Ishikawa (cell line): ENCODE results near the gene HSD11B2.
A peak's percentile ranks its signal among the peaks of the same experiment; 100 is the strongest.

ENCODE experiments used
- CEBPB ChIP-seq: IDR thresholded peaks from 2 replicates; pipeline ENCODE4 v1.6.1; 2012
- CREB1 ChIP-seq: IDR thresholded peaks from 2 replicates; pipeline ENCODE4 v1.6.1; 2012; ENCODE audit warnings: low read depth
- EGR1 ChIP-seq: IDR thresholded peaks from 2 replicates; pipeline ENCODE4 v1.6.1; 2012
- EP300 ChIP-seq: IDR thresholded peaks from 2 replicates; pipeline ENCODE4 v1.6.1; 2012; ENCODE audit warnings: borderline replicate concordance
- FOXM1 ChIP-seq: IDR thresholded peaks from 2 replicates; pipeline ENCODE4 v1.6.1; 2012; ENCODE audit warnings: low read depth, borderline replicate concordance
- MAX ChIP-seq: IDR thresholded peaks from 2 replicates; pipeline ENCODE4 v1.6.1; 2012
- NFIC ChIP-seq: IDR thresholded peaks from 2 replicates; pipeline ENCODE4 v1.6.1; 2012
- RAD21 ChIP-seq: IDR thresholded peaks from 2 replicates; pipeline ENCODE4 v1.6.1; 2012; ENCODE audit warnings: low read depth
- REST ChIP-seq: IDR thresholded peaks from 2 replicates; pipeline ENCODE4 v1.6.1; 2012; ENCODE audit warnings: low read depth, mild to moderate bottlenecking
- TAF1 ChIP-seq: IDR thresholded peaks from 2 replicates; pipeline ENCODE4 v1.6.1; 2012; ENCODE audit warnings: low read depth, mild to moderate bottlenecking
- TCF12 ChIP-seq: IDR thresholded peaks from 2 replicates; pipeline ENCODE4 v1.6.1; 2012; ENCODE audit warnings: low read depth
- TEAD4 ChIP-seq: IDR thresholded peaks from 2 replicates; pipeline ENCODE4 v1.6.1; 2012
- USF1 ChIP-seq: IDR thresholded peaks from 2 replicates; pipeline ENCODE4 v1.6.1; 2012
- YY1 ChIP-seq: IDR thresholded peaks from 2 replicates; pipeline ENCODE4 v1.6.1; 2012; ENCODE audit warnings: low read depth
- ZBTB7A ChIP-seq: IDR thresholded peaks from 2 replicates; pipeline ENCODE4 v1.6.1; 2012; ENCODE audit warnings: low read depth

HSD11B2 gene

GRCh38 chr16:67463691-67464090, 32.8 kb downstream of the HSD11B2 start:
- TF ChIP-seq TCF12 (no peak), YY1 (no peak), CEBPB (no peak), EP300 (no peak), TEAD4 (no peak)

GRCh38 chr16:67464565-67464964, 33.6 kb downstream of the HSD11B2 start:
- TF ChIP-seq CREB1 (no peak), FOXM1 (no peak), RAD21 (no peak)

GRCh38 chr16:67466581-67466980, 35.7 kb downstream of the HSD11B2 start:
- no peak for TF ChIP-seq EP300
- TF ChIP-seq CEBPB = no peak

- TF ChIP-seq CEBPB = no peak
- no peak for TF ChIP-seq USF1
- TF ChIP-seq MAX = no peak
- no peak for TF ChIP-seq TAF1
- no peak for TF ChIP-seq FOXM1
- no peak for TF ChIP-seq EGR1
- TF ChIP-seq YY1 = no peak
- no peak for TF ChIP-seq REST
- TF ChIP-seq ZBTB7A = no peak
- no peak for TF ChIP-seq CREB1
These were observed 37.8 kb downstream of the HSD11B2 start for GRCh38 chr16:67468731-67469130.

- no peak for TF ChIP-seq CEBPB
- TF ChIP-seq NFIC = peak; percentile 43; the same call in 1 of the 2 replicates
- TF ChIP-seq YY1 = no peak
These were observed 39.4 kb downstream of the HSD11B2 start for GRCh38 chr16:67470359-67470758.

- TF ChIP-seq RAD21 (no peak), CREB1 (no peak), MAX (no peak), EP300 (no peak), TCF12 (no peak), USF1 (no peak), TEAD4 (no peak)
These were observed 41.0 kb downstream of the HSD11B2 start for GRCh38 chr16:67471758-67472384.

GRCh38 chr16:67474551-67475455, 43.9 kb downstream of the HSD11B2 start:
- TF ChIP-seq ZBTB7A (no peak), YY1 (no peak), CEBPB (no peak)

GRCh38 chr16:67477960-67478554, 47.1 kb downstream of the HSD11B2 start:
- no peak for TF ChIP-seq REST
- no peak for TF ChIP-seq CREB1
- TF ChIP-seq EGR1 = no peak
- TF ChIP-seq TEAD4 = no peak
- no peak for TF ChIP-seq RAD21
